Measurements from ENCODE around the gene RNF38.

RNF38 gene

GRCh38 chr9:36290996-36291395 lies 109.1 kb downstream of the RNF38 start:
- DNase-seq: no peak

- DNase-seq: no peak
These were observed 110.1 kb downstream of the RNF38 start for GRCh38 chr9:36289836-36290435.

GRCh38 chr9:36288070-36288469 lies 112.0 kb downstream of the RNF38 start:
- no peak for DNase-seq

Data from suppressor macrophage treated with lipopolysaccharide for 1 hour (primary cell).